Neuronal stem cell (in vitro differentiated cells): ENCODE results near the gene LSM8.

Source experiments
- DNase-seq: peaks from one replicate; pipeline ENCODE4 v3.0.0-alpha.2; 2013; ENCODE audit warnings: low spot score
- H2AFZ ChIP-seq: one replicate; pipeline ENCODE4 v1.6.1; 2013; ENCODE audit warnings: mild to moderate bottlenecking, low read length, inconsistent platforms
- H2AK5ac ChIP-seq: 2 replicates; pipeline ENCODE4 v1.6.1; 2013; ENCODE audit warnings: low read depth, mild to moderate bottlenecking, inconsistent platforms, low read length, moderate library complexity, mixed read lengths
- H2BK120ac ChIP-seq: 2 replicates; pipeline ENCODE4 v1.6.1; 2013; ENCODE audit warnings: low read depth, mild to moderate bottlenecking, inconsistent platforms, low read length, moderate library complexity, mixed read lengths
- H2BK12ac ChIP-seq: one replicate; pipeline ENCODE4 v1.6.1; 2013; ENCODE audit warnings: low read length, inconsistent platforms
- H2BK15ac ChIP-seq: 2 replicates; pipeline ENCODE4 v1.6.1; 2013; ENCODE audit warnings: mild to moderate bottlenecking, low read length, inconsistent platforms, mixed read lengths
- H2BK5ac ChIP-seq: one replicate; pipeline ENCODE4 v1.6.1; 2013; ENCODE audit warnings: inconsistent platforms, mild to moderate bottlenecking, low read length, moderate library complexity
- H3K14ac ChIP-seq: one replicate; pipeline ENCODE4 v1.6.1; 2013; ENCODE audit warnings: low read length, inconsistent platforms
- H3K18ac ChIP-seq: 2 replicates; pipeline ENCODE4 v1.6.1; 2013; ENCODE audit warnings: low read length, inconsistent platforms
- H3K23ac ChIP-seq: 2 replicates; pipeline ENCODE4 v1.6.1; 2013; ENCODE audit warnings: low read depth, mild to moderate bottlenecking, mixed read lengths, low read length, inconsistent platforms; ENCODE audit not compliant: poor library complexity
- H3K27ac ChIP-seq: replicated peaks from 3 replicates; pipeline ENCODE4 v1.5.1; 2013; ENCODE audit warnings: low read length, inconsistent platforms
- H3K27me3 ChIP-seq, 3 experiments: 2 replicates each; pipeline ENCODE4 v1.6.1; 2013; ENCODE audit warnings: low read length in 3 of 3, mild to moderate bottlenecking in 2 of 3, inconsistent platforms in 1 of 3, low read depth in 1 of 3, mixed read lengths in 1 of 3, moderate library complexity in 1 of 3; ENCODE audit not compliant: control insufficient read depth in 3 of 3, insufficient read depth in 3 of 3
- H3K36me3 ChIP-seq, 2 donors: replicated peaks in 1 of 2; 2 replicates each; pipeline ENCODE4 v1.6.1; 2013; ENCODE audit warnings: low read length in 2 of 2; ENCODE audit not compliant: control insufficient read depth in 2 of 2, insufficient read depth in 2 of 2
- H3K4ac ChIP-seq: 2 replicates; pipeline ENCODE4 v1.6.1; 2013; ENCODE audit warnings: inconsistent platforms, mild to moderate bottlenecking, low read length, moderate library complexity
- H3K4me1 ChIP-seq, 2 donors: 1 replicate in 1 of 2; 2 replicates in 1 of 2; pipeline ENCODE4 v1.6.1; 2013; ENCODE audit warnings: low read length in 2 of 2, low read depth in 1 of 2; ENCODE audit not compliant: control insufficient read depth in 2 of 2, insufficient read depth in 1 of 2
- H3K4me2 ChIP-seq: one replicate; pipeline ENCODE4 v1.6.1; 2013; ENCODE audit warnings: mild to moderate bottlenecking, low read length, inconsistent platforms; ENCODE audit not compliant: insufficient read depth, poor library complexity, severe bottlenecking
- H3K4me3 ChIP-seq, 2 donors: 2 replicates each; pipeline ENCODE4 v1.5.1; 2013; ENCODE audit warnings: low read length in 2 of 2, mild to moderate bottlenecking in 2 of 2, inconsistent platforms in 1 of 2, moderate library complexity in 1 of 2
- H3K79me1 ChIP-seq: one replicate; pipeline ENCODE4 v1.6.1; 2013; ENCODE audit warnings: low read depth, mild to moderate bottlenecking, inconsistent platforms, low read length, moderate library complexity
- H3K9ac ChIP-seq: one replicate; pipeline ENCODE4 v1.6.1; 2013; ENCODE audit warnings: mild to moderate bottlenecking, low read depth, low read length, inconsistent platforms; ENCODE audit not compliant: poor library complexity
- H3K9me3 ChIP-seq, 2 donors: replicated peaks in 1 of 2; 2 replicates each; pipeline versions ENCODE3 to v1.6.1; 2013; ENCODE audit warnings: low read length in 2 of 2, mild to moderate bottlenecking in 2 of 2, inconsistent platforms in 1 of 2, low read depth in 1 of 2, mixed read lengths in 1 of 2, moderate library complexity in 1 of 2; ENCODE audit not compliant: control insufficient read depth in 2 of 2, insufficient read depth in 1 of 2
- H4K8ac ChIP-seq: one replicate; pipeline ENCODE4 v1.6.1; 2013; ENCODE audit warnings: low read depth, mild to moderate bottlenecking, inconsistent platforms, low read length, moderate library complexity
- H4K91ac ChIP-seq: one replicate; pipeline ENCODE4 v1.6.1; 2013; ENCODE audit warnings: low read length, low read depth, mild to moderate bottlenecking, inconsistent platforms; ENCODE audit not compliant: poor library complexity
- WGBS, 2 donors: extraction: QIAGEN DNeasy Blood & Tissue Kit; methylation state at CpG; one replicate each; pipeline ENCODE4 v1.1.7; 2013; ENCODE audit warnings: missing lambda C conversion rate in 2 of 2, mixed read lengths in 1 of 2; ENCODE audit not compliant: insufficient read length in 2 of 2, insufficient replicate concordance in 1 of 2; ENCODE audit errors: extremely low coverage in 2 of 2; 5-methylcytosine and 5-hydroxymethylcytosine counted together

The LSM8 gene

DNA sequence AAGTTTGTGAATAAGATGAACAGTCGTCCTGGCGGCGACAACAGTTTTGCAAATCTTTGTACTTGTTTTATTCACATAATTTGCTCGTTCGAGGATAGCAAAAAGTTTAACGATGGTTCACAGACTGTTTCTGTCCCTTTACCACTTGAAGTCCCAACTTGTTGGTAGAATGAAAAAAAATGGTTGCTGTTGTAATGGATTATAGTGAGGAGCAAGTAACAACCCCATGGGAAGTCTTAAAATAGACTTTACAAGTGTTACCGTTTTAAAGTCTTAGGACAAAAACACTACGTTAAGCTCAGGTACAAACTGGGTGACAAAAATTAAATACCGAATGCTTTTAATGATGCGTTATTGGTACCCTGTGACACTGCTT is 589 bp downstream of the LSM8 start:
- Histone ChIP-seq H3K4me2 (peak overlapping the region; percentile 31), H3K27me3 (no peaks in the 10 kb centered on the region), H3K79me1 (peaks cover 1% of the 10 kb centered on the region), H2BK120ac (no peak overlapping the region), H3K18ac (no peak overlapping the region), H2BK12ac (no peak overlapping the region), H3K36me3 (peaks cover 5 to 46% of the 10 kb centered on the region in 2 donors), H3K4me3 (peak overlapping the region; percentile 83 to 99), H2BK15ac (no peak overlapping the region), H3K9ac (no peak overlapping the region), H4K8ac (no peak overlapping the region), H3K4ac (no peak overlapping the region), H3K27ac (no peak overlapping the region), H2BK5ac (no peak overlapping the region), H2AK5ac (no peak overlapping the region), H3K23ac (no peak overlapping the region), H3K9me3 (no peaks in the 10 kb centered on the region), H2AFZ (peak overlapping the region; percentile 95), H3K4me1 (peaks cover 3 to 8% of the 10 kb centered on the region in 2 donors), H4K91ac (no peak overlapping the region), H3K14ac (no peak overlapping the region)
- no CpG with 5 or more reads among the region's 10 CpGs for WGBS, 2 donors
- DNase-seq: no peak

DNA sequence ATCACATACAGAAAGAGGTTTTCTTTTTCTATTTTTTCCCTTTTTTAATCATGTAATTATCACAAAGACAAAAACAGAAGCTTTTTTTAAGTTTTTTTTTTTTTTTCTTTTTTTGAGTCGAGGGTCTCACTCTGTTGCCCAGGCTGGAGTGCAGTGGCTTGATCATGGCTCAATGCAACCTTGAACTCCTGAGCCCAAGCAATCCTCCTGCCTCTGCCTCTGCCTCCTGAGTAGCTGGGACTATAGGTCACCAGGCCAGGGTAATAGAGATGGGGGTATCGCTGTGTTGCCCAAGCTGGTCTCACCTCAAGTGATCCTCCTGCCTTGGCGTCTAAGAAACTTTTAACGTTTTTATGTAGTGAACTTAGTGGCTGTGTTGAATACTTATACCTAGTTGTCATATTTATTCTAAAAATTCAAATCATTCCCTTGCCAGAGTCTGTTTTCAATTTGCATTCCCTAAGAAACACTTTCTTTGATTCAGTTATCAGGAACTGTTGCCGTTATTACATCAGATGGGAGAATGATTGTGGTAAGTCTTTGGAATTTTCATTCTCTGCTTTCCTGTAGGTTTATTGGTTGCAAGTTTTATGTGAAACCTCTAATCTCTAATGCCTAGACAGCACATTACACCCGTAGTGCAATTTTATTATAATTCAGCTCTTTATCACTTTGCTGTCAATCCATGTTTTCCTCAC is 1.3 kb downstream of the LSM8 start:
- no peak for DNase-seq
- Histone ChIP-seq H3K4ac (no peak overlapping the region), H3K27me3 (no peaks in the 10 kb centered on the region), H2BK12ac (no peak overlapping the region), H4K91ac (no peak overlapping the region), H3K23ac (no peak overlapping the region), H3K4me3 (peak overlapping the region in 1 of 2 donors; percentile 83), H3K14ac (no peak overlapping the region), H3K36me3 (peaks cover 5 to 54% of the 10 kb centered on the region in 2 donors), H2AK5ac (no peak overlapping the region), H2BK15ac (no peak overlapping the region), H3K4me2 (peak overlapping the region; percentile 12), H4K8ac (no peak overlapping the region), H3K9ac (no peak overlapping the region), H2BK120ac (no peak overlapping the region), H3K4me1 (peaks cover 3 to 8% of the 10 kb centered on the region in 2 donors), H3K18ac (no peak overlapping the region), H3K9me3 (no peaks in the 10 kb centered on the region), H3K79me1 (peaks cover 1% of the 10 kb centered on the region), H2AFZ (no peak overlapping the region), H3K27ac (no peak overlapping the region), H2BK5ac (no peak overlapping the region)
- WGBS, 2 donors: no CpG with 5 or more reads among the region's 6 CpGs

DNA sequence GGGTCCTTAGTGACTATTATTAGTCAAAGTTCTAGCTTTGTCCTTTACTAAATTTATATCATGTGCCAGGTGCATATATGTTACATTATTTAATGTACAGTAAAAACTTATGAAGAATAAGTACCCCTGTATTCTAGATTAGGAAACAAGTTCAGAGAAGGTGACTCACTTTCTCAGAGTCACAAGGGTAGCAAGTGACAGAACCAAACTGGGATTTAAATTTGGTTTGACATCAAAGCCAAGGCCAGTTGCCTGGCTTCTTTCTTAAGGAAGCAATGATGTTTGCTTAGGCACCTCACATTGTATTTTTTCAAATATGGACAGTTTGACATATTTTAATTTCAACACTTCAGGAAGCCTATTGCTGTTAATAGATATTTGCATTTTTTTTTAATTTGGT is 2.5 kb downstream of the LSM8 start:
- no peak overlapping the region for H3K4me2 ChIP-seq
- no peak overlapping the region for H3K4me3 ChIP-seq

DNA sequence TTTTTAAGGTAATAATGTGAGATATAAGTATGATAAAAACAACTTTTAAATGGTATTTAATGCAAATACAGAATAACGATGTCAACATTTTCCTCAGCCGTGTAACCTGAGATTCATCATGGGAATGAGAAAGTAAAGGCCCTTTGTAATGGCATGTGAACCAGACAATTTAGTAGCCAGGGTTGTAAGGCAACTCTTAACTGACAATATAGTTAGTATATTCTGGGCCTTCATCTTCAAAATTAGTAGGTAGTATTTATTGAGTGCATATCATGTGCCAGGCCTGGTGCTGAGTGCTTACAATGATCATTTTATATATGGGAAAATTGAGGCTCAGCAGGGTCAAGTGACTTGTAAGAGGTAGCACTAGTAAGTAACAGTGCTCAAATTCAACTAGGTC is 10.6 kb downstream of the LSM8 start:
- no peak overlapping the region for H3K9ac ChIP-seq
- WGBS, 2 donors: no CpG with 5 or more reads among the region's 2 CpGs

More for the DNA sequence above, 2.5 kb downstream of the LSM8 start:
- H3K27ac ChIP-seq: no peak overlapping the region
- H3K9me3 ChIP-seq: no peaks in the 10 kb centered on the region
- no peak overlapping the region for H2BK12ac ChIP-seq
- no peak overlapping the region for H2BK5ac ChIP-seq
- H3K36me3 ChIP-seq: peaks cover 5 to 66% of the 10 kb centered on the region in 2 donors
- H3K27me3 ChIP-seq: no peaks in the 10 kb centered on the region
- H4K8ac ChIP-seq: no peak overlapping the region
- peaks cover 1% of the 10 kb centered on the region for H3K79me1 ChIP-seq
- H3K23ac ChIP-seq: no peak overlapping the region
- H2BK120ac ChIP-seq: no peak overlapping the region
- no peak overlapping the region for H2AFZ ChIP-seq
- no peak overlapping the region for H3K18ac ChIP-seq
- H2AK5ac ChIP-seq: no peak overlapping the region
- H3K14ac ChIP-seq: no peak overlapping the region
- H4K91ac ChIP-seq: no peak overlapping the region
- H2BK15ac ChIP-seq: no peak overlapping the region
- H3K4ac ChIP-seq: no peak overlapping the region
- H3K9ac ChIP-seq: no peak overlapping the region
- DNase-seq: no peak
- H3K4me1 ChIP-seq: peaks cover 3 to 8% of the 10 kb centered on the region in 2 donors

More for the DNA sequence above, 10.6 kb downstream of the LSM8 start:
- Histone ChIP-seq H2BK5ac (no peak overlapping the region), H2BK120ac (no peak overlapping the region), H3K14ac (no peak overlapping the region), H3K18ac (no peak overlapping the region), H2AFZ (no peak overlapping the region), H2BK12ac (no peak overlapping the region), H3K4ac (no peak overlapping the region), H3K4me3 (no peak overlapping the region), H3K79me1 (no peaks in the 10 kb centered on the region), H3K27ac (no peak overlapping the region), H4K91ac (no peak overlapping the region), H3K23ac (no peak overlapping the region), H3K4me2 (no peak overlapping the region), H4K8ac (no peak overlapping the region), H3K4me1 (no peaks in the 10 kb centered on the region), H2BK15ac (no peak overlapping the region), H3K9me3 (no peaks in the 10 kb centered on the region), H2AK5ac (no peak overlapping the region), H3K36me3 (peaks cover 0 to 48% of the 10 kb centered on the region in 2 donors), H3K27me3 (no peaks in the 10 kb centered on the region)
- no peak for DNase-seq
